ENCODE results near the gene AKAP14. TPM values are rescaled to one million over a fixed set of nuclear protein-coding genes. Genes with fewer than 3 reads are reported as not detected.
A peak's percentile ranks its signal among the peaks of the same experiment; 100 is the strongest.
"Not testable (repeated sequence)": the region's sequence is repeated elsewhere in the genome, so short reads cannot be mapped to it uniquely, and the experiment has no call there.

AKAP14 gene
- total RNA-seq, 2 donors from 2014 or later, result not detected

DNA sequence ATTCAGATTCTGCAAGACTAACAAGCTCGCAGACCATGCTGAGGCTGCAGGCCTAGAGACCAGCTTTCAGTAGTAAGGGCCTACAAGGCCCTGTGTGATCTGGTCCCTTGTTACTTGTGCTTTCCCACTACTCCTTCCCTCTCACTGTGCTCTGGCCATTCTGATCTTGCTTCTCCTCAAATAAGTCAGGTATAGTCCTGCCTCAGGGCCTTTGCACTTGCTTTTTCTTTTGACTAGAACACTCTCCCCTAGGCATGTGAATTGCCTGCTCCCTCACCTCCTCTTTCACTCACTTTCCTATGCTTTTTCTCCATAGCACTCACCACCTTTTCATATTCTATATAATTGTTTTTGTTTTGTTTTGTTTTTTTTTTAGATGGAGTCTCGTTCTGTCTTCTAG lies 22.2 kb downstream of the AKAP14 start:
- Histone ChIP-seq H3K27ac (no peak overlapping the region), H3K4me3 (no peak overlapping the region), H3K9me3 (no peaks in the 10 kb centered on the region), H3K4me1 (no peaks in the 10 kb centered on the region), H3K36me3 (no peaks in the 10 kb centered on the region), H3K27me3 (no peaks in the 10 kb centered on the region)
- DNase-seq (ENCODE audit: low spot score), result no peak
- TF ChIP-seq, protein P1, sequence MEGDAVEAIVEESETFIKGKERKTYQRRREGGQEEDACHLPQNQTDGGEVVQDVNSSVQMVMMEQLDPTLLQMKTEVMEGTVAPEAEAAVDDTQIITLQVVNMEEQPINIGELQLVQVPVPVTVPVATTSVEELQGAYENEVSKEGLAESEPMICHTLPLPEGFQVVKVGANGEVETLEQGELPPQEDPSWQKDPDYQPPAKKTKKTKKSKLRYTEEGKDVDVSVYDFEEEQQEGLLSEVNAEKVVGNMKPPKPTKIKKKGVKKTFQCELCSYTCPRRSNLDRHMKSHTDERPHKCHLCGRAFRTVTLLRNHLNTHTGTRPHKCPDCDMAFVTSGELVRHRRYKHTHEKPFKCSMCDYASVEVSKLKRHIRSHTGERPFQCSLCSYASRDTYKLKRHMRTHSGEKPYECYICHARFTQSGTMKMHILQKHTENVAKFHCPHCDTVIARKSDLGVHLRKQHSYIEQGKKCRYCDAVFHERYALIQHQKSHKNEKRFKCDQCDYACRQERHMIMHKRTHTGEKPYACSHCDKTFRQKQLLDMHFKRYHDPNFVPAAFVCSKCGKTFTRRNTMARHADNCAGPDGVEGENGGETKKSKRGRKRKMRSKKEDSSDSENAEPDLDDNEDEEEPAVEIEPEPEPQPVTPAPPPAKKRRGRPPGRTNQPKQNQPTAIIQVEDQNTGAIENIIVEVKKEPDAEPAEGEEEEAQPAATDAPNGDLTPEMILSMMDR (IDR thresholded peaks at IDR 0.05), result no peak

DNA sequence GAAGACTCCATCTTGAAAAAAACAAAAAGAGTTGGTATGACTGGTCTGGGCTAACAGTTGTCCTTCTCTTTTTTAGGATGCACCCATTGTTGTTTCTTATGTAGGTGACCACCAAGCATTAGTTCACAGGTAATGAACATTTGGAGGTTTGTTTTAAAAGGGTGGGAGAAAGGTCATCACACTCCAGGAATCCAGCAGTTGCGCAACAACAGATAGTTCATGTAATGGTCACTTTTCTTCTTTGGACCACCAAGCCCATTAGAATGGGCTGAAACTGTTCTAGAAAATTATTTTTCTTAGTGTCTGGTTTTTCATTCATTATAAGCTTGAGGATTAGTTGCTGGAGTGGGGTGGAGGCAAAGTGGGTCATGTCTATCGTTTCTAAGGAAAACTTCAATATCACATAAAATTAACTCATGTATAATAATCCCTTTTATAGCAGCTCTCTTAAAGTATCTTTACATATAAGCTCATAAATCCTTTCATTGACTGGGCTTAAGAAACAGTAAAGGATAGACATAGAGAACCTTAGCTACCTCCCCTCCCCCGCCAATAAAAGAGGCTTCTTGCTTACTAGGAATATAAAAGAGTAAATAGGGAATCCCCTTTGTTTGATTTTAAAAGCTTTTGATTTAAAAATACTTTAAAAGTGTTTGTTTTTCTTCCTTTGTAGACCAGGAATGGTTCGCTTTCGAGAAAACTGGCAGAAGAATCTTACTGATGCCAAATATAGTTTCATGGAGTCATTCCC lies 24.3 kb downstream of the AKAP14 start:
- H3K9me3 ChIP-seq, result no peaks in the 10 kb centered on the region
- no peak for DNase-seq (ENCODE audit: low spot score)
- no peaks in the 10 kb centered on the region for H3K27me3 ChIP-seq
- H3K27ac ChIP-seq, result no peak overlapping the region
- peaks cover 10% of the 10 kb centered on the region for H3K36me3 ChIP-seq
- H3K4me1 ChIP-seq, result no peaks in the 10 kb centered on the region
- H3K4me3 ChIP-seq, result no peak overlapping the region
- TF ChIP-seq, protein P1 (IDR thresholded peaks at IDR 0.05), result no peak

DNA sequence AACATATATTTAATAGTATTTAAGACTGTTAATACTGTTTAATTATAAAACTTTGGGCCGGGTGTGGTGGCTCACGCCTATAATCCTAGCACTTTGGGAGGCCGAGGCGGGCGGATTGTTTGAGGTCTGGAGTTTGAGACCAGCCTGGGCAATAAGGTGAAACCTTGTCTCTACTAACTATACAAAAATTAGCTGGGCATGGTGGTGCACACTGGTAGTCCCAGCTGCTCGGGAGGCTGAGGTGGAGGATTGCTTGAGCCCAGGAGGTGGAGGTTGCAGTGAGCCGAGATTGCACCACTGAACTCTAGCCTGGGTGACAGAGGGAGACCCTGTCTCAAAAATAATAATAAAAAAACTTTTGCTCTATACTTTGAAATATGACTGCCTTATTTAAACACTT lies 26.7 kb downstream of the AKAP14 start:
- DNase-seq (ENCODE audit: low spot score); H3K9me3 ChIP-seq; H3K4me3 ChIP-seq; H3K27me3 ChIP-seq; H3K27ac ChIP-seq; H3K4me1 ChIP-seq: not testable (repeated sequence)
- H3K36me3 ChIP-seq, result peaks cover 13% of the 10 kb centered on the region

DNA sequence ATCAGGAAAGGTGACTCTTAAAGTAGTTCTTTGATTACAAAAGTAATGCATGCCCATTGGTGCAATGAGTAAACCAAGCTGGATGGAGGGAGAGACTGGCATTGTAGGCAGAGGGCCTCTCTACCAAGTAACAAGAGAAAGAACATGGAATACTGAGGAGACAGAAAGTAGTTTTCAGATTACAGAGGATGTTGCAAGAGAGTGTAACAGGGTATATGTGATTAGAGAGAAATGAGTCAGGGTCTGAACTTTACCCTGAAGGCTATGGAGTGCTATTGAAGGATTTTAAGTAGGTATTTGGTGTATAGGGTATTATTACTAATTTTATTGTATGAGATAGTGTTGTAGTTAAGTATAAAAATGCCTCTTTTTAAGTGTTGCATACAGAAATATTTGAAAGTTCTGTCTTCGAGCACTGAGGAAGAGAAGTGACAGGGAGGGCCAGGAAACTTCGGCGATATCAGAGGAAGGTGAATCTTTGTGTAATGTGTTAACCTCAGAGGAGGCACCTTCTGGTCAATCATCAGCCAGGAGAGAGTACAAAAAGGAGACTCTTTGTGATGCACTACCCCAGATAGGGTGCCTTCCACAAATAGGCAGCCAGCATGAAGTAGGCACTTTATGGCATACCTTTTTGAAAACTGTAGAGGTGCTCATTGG lies 39.7 kb downstream of the AKAP14 start:
- H3K27ac ChIP-seq, result no peak overlapping the region

DNA sequence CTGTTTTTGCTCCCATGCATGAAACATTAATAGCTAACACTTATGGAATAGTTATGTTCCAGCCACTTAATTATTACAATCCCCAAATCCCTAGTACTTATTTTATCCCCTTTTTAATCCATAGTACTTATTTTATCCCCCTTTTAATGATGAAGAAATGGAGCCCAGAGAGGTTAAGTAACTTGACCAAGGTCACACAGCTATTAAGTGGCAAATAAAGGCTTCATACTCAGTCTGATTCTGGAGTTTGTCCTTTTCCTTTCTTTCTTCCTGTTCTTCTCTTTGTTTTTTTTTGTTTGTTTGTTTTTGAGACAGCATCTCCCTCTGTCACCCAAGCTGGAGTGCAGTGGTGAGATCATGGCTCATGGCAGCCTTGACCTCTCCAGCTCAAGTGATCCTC lies 45.6 kb downstream of the AKAP14 start:
- Histone ChIP-seq H3K4me3 (no peak overlapping the region), H3K27ac (no peak overlapping the region)
- TF ChIP-seq, protein P1 (IDR thresholded peaks at IDR 0.05), result no peak

More for the DNA sequence above, 39.7 kb downstream of the AKAP14 start:
- TF ChIP-seq, protein P1 (IDR thresholded peaks at IDR 0.05), result no peak
- peaks cover 14% of the 10 kb centered on the region for H3K36me3 ChIP-seq
- H3K4me1 ChIP-seq, result no peaks in the 10 kb centered on the region
- no peak overlapping the region for H3K4me3 ChIP-seq
- no peaks in the 10 kb centered on the region for H3K27me3 ChIP-seq
- no peak for DNase-seq (ENCODE audit: low spot score)
- no peaks in the 10 kb centered on the region for H3K9me3 ChIP-seq

DNA sequence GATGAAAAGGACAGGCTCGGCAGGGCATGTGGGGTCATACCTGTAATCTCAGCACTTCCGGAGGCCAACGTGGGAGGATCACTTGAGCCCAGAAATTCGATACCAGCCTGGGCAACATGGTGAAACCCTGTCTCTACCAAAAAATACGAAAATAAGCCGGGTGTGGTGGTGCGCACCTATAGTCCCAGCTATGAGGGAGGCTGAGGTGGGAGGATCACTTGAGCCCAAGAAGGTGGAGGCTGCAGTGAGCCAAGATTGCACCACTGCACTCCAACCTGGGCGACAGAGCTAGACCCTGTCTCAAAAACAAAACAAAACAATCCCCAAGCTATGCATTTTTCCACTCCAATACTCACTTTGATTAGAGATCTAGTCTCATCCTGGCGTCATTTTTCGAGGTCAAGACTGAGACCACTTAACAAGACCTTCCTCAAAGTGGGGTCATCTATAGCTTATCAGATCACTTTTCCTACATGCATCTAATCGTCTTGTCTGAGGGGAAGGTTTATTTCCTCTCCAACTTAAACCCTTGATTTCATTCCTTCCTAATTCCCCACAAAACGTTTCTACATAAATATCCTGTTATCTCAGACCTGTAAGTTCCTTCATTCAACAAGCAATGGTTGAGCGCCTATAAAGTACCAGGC lies 46.6 kb downstream of the AKAP14 start:
- Histone ChIP-seq H3K4me1 (peaks cover 0 to 23% of the 10 kb centered on the region in 2 donors), H3K4me3 (peak overlapping the region; percentile 64 to 68), H3K27ac (peak overlapping the region in 1 of 2 donors; percentile 85), H3K9me3 (no peaks in the 10 kb centered on the region), H3K36me3 (no peaks in the 10 kb centered on the region), H3K27me3 (no peaks in the 10 kb centered on the region)
- TF ChIP-seq, protein P1 (IDR thresholded peaks at IDR 0.05), result no peak
- no peak for DNase-seq (ENCODE audit: low spot score)

More for the DNA sequence above, 45.6 kb downstream of the AKAP14 start:
- Histone ChIP-seq H3K27me3 (no peaks in the 10 kb centered on the region), H3K36me3 (no peaks in the 10 kb centered on the region), H3K4me1 (peaks cover 0 to 23% of the 10 kb centered on the region in 2 donors), H3K9me3 (no peaks in the 10 kb centered on the region)
- no peak for DNase-seq (ENCODE audit: low spot score)
